MM.1S (cell line): ENCODE results near the gene DEDD2.

Experiments
- EZH2 ChIP-seq: fragments of 300-600 bp; sonication (generic); optimal IDR thresholded peaks from 2 replicates; pipeline ENCODE3; 2017; ENCODE audit warnings: low read depth, mild to moderate bottlenecking, antibody characterized with exemption, low read length, mixed read lengths
- TF ChIP-seq, protein P1 (sequence below): fragments of 300-600 bp; sonication (generic); IDR thresholded peaks from 2 replicates; pipeline ENCODE4 v1.5.1; 2016; ENCODE audit warnings: antibody characterized with exemption, low read length, mixed read lengths

DNA sequence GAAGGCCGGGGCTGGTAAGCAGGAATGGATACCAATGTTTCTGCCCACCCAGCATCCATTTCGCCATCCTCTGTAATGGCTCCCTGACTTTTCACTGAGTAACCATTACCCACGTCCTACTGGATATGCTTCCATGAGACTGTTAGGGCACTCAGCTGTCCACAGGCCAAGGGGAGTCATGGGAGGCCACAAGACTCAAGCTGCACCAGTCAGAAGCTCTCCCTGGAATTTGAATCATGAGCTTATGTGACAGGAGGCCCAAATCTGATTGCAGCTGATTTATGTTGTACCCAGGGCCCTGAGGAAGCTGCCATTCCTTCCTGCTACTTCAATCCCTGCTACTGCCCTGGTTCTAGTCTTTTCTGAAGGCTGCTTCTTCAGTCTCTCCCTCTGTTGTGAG lies 28.3 kb downstream of the DEDD2 start:
- no peak for TF ChIP-seq EZH2
- TF ChIP-seq, protein P1, sequence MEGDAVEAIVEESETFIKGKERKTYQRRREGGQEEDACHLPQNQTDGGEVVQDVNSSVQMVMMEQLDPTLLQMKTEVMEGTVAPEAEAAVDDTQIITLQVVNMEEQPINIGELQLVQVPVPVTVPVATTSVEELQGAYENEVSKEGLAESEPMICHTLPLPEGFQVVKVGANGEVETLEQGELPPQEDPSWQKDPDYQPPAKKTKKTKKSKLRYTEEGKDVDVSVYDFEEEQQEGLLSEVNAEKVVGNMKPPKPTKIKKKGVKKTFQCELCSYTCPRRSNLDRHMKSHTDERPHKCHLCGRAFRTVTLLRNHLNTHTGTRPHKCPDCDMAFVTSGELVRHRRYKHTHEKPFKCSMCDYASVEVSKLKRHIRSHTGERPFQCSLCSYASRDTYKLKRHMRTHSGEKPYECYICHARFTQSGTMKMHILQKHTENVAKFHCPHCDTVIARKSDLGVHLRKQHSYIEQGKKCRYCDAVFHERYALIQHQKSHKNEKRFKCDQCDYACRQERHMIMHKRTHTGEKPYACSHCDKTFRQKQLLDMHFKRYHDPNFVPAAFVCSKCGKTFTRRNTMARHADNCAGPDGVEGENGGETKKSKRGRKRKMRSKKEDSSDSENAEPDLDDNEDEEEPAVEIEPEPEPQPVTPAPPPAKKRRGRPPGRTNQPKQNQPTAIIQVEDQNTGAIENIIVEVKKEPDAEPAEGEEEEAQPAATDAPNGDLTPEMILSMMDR: no peak
